Prostate gland (tissue), 2 donors: ENCODE results near the gene IFNL2.

Experiments used
- CTCF ChIP-seq, 4 experiments: fragments of 200-600 bp in 2 of 4; fragments of 450-650 bp in 2 of 4; sonication (generic) in 2 of 4; IDR thresholded peaks; 1 replicate in 3 of 4; 2 replicates in 1 of 4; pipeline ENCODE4 v1.5.1; 2016 to 2019; ENCODE audit warnings: antibody characterized with exemption in 4 of 4, mild to moderate bottlenecking in 2 of 4, moderate library complexity in 2 of 4
- POLR2A ChIP-seq: fragments of 450-650 bp; IDR thresholded peaks from one replicate; pipeline ENCODE4 v1.6.1; 2016; ENCODE audit warnings: antibody characterized with exemption, mild to moderate bottlenecking

DNA sequence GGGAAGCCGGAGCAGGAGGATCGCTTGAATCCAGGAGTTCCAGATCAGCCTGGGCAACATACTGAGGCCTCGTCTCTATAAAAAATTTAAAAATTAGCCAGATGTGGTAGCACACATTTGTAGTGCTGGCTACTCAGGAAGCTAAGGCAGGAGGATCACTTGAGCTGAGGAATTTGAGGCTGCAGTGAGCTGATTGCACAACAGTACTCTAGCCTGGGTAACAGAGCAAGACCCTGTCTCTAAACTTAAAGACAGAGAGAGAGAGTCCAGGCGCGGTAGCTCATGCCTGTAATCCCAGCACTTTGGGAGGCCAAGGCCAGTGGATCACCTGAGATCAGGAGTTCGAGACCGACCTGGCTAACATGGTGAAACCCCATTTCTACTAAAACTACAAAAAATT, 27.8 kb upstream of the IFNL2 start:
- TF ChIP-seq CTCF (IDR thresholded peaks at IDR 0.05) (no peak), POLR2A (no peak)
